H1 (cell line): ENCODE results near the gene DSTN. TPM values are rescaled to one million over a fixed set of nuclear protein-coding genes. Genes with fewer than 3 reads are reported as not detected.

Source experiments
- SIN3A ChIP-seq, 2 experiments: IDR thresholded peaks in 1 of 2; conservative IDR thresholded peaks in 1 of 2; 2 replicates each; pipeline ENCODE4 v1.6.1; 2011 to 2012; ENCODE audit warnings: low read length in 2 of 2, improper control_type of control experiment in 1 of 2, low read depth in 1 of 2, mild to moderate bottlenecking in 1 of 2
- polyA plus RNA-seq, 7 experiments: library from polyadenylated mRNA; depleted of rRNA in 3 of 7; stranded (reverse) in 5 of 7; unstranded in 2 of 7; fragments of >200 nt in 5 of 7; fragments of 200-250 nt in 2 of 7; gene quantifications; 1 replicate in 5 of 7; 2 replicates in 1 of 7; 4 replicates in 1 of 7; pipeline versions ENCODE4 v1.2.1 to v1.2.3, GENCODE V29; 2011 to 2013; ENCODE audit warnings: missing spikeins in 2 of 7, mixed read lengths in 2 of 7
- total RNA-seq: library from RNA; stranded (reverse); fragmentation: NEBNext Ultra II Directional; extraction: Animal tissue kit (Norgen Biotek cat#: 25700); gene quantifications from 2 replicates; pipeline ENCODE4 v1.2.1, GENCODE V29; 2021
- TF ChIP-seq, protein P1 (sequence below): IDR thresholded peaks from 2 replicates; pipeline ENCODE4 v1.6.1; 2011; ENCODE audit warnings: low read depth, mild to moderate bottlenecking, low read length; ENCODE audit not compliant: insufficient read depth

The DSTN gene
- total and polyA plus RNA-seq, 2 of the 8 experiments (the other 6 are each of a cell fraction or from before 2014, with no cell fraction given) = 43.3 to 208 TPM

DNA sequence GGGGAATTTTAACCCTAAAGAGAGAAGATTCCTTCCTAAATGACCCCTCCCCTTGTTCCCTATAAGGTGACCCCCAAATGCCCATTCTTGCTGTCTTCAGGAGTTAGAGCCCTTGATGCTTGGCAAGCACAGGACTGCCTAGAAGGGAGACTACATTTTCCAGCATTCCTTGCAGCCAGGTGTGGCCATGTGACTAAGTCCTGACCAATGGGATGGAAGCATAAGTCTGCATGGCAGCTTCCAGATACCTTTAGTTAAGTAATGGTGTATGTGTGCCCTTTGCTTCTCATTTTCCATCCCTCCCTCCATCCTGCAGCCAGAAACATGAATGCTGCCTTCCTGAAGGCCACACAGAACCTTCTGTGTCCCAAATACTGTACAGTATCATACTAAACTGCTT is 44.2 kb upstream of the DSTN start (continued):
- TF ChIP-seq, protein P1, sequence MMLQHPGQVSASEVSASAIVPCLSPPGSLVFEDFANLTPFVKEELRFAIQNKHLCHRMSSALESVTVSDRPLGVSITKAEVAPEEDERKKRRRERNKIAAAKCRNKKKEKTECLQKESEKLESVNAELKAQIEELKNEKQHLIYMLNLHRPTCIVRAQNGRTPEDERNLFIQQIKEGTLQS = peak; percentile 74
- no peak for TF ChIP-seq SIN3A (conservative IDR thresholded peaks at IDR 0.05 in 1 of 2, IDR thresholded peaks at IDR 0.05 in 1 of 2; ENCODE audit: low read depth in 1 of 2, low read length in 2 of 2)
